ENCODE results near the gene RNF222.

Gene RNF222

DNA sequence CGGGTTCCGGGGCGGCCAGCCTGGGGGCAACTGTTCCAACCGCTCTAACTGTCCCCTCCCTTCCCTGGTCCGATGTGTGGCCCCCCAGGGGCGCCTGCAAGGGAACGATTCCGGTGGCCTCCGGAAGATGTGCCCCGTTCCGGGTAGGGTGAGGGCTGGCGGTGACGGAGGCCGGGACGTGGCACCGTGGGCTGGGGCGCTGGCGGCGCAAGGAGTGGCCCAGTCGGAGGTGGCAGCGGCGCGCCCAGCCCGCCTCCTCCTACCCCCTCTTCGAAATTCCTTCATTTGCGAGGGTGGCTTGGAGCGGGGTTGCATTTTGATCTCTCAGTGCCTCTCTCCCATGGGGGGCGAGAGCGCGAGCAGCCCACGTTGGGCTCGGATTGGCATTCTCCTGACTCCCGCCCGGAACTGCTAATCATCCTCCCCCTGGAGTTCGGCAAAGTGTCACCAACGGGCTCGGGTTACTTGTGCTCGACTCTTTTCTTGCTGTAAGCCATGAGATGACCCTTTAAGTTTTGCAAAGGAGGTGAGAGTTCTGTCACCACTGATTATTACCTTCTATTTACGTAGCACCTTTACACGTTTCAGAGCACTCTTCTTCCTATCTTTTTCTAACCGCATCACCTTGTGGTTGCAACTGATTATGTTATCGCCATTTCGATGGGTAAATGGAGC is 38.7 kb upstream of the RNF222 start:
- H3K4me2 ChIP-seq (ENCODE audit: low read depth, low read length, poor library complexity, severe bottlenecking) = peak overlapping the region; percentile 93
- H2AFZ ChIP-seq (ENCODE audit: low read length) = peak overlapping the region; percentile 67
- no peak for TF ChIP-seq EZH2phosphoT487 (IDR thresholded peaks at IDR 0.05; ENCODE audit: borderline replicate concordance)
- TF ChIP-seq, protein P1, sequence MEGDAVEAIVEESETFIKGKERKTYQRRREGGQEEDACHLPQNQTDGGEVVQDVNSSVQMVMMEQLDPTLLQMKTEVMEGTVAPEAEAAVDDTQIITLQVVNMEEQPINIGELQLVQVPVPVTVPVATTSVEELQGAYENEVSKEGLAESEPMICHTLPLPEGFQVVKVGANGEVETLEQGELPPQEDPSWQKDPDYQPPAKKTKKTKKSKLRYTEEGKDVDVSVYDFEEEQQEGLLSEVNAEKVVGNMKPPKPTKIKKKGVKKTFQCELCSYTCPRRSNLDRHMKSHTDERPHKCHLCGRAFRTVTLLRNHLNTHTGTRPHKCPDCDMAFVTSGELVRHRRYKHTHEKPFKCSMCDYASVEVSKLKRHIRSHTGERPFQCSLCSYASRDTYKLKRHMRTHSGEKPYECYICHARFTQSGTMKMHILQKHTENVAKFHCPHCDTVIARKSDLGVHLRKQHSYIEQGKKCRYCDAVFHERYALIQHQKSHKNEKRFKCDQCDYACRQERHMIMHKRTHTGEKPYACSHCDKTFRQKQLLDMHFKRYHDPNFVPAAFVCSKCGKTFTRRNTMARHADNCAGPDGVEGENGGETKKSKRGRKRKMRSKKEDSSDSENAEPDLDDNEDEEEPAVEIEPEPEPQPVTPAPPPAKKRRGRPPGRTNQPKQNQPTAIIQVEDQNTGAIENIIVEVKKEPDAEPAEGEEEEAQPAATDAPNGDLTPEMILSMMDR (conservative IDR thresholded peaks at IDR 0.05; ENCODE audit: low read length) = no peak
- no peaks in the 10 kb centered on the region for H3K9me3 ChIP-seq (ENCODE audit: insufficient read depth, low read depth, low read length)
- peak overlapping the region; percentile 86 for H3K9ac ChIP-seq (ENCODE audit: low read depth, low read length, poor library complexity, severe bottlenecking)
- H3K4me1 ChIP-seq (ENCODE audit: insufficient read depth, low read length, poor library complexity, severe bottlenecking) = peaks cover 39% of the 10 kb centered on the region
- H3K4me3 ChIP-seq (ENCODE audit: low read length, poor library complexity, severe bottlenecking) = peak overlapping the region; percentile 86
- no peaks in the 10 kb centered on the region for H3F3A ChIP-seq (ENCODE audit: low read depth)
- peaks cover 36% of the 10 kb centered on the region for H4K20me1 ChIP-seq (ENCODE audit: insufficient read depth, low read length, poor library complexity, severe bottlenecking)
- peaks cover 51% of the 10 kb centered on the region for H3K79me2 ChIP-seq (ENCODE audit: insufficient read depth, low read length)
- no peaks in the 10 kb centered on the region for H3K9me2 ChIP-seq (replicated peaks; ENCODE audit: low read depth, low read length)
- no peaks in the 10 kb centered on the region for H3K36me3 ChIP-seq (ENCODE audit: insufficient read depth, low read length)
- no peaks in the 10 kb centered on the region for H3K27me3 ChIP-seq (ENCODE audit: insufficient read depth, low read length, poor library complexity, severe bottlenecking)

DNA sequence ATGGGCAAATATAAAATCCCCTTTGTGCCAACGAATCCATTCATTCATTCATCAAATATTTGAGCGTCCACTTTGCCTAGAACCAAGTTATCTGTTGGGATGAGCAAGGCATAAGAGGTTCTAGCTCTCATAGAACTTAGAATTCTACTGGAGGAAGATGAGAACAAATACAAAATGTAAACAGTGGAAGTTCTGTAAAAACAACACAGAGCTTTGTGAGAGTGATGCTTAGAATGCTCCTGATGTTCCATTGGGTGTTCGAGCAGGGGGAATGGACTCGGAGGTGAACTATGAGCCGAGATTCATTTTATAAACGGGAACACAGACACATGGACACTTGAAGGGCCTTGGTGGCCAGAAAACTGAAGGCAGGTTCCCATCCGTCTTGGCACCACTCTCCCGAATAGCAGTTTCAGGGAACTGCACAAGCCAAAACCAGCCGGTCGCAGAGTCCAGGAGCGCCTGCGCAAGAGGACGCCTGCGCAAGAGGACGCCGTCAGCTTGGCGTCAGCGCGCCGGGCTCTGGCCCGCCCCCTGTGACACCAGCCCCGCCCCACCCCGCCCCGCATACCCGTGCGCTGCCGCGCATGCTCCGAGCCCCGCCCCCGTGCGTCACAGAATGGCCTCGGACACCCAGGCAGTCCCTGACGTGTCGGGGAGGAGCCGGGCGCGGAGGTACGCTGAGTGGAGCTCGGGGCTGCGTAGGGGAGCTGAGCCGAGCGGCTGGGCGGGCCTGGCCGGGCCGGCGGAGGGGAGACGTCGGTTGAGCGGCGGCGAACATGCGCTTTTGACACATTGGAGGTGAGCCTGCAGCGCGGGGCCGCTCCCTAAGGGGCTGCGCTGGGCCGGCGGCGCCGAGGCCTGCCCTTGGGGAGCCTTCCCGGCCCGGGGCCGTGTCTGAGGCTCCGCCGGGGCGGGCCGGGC is 37.9 kb upstream of the RNF222 start, which contains the start of gene NDEL1:
Gene NDEL1 (plus strand): TSS at position 640 of the 924 bp plus-strand sequence. CDS start 8,388 bp downstream, outside the sequence.
- Histone ChIP-seq H3K4me1 (ENCODE audit: insufficient read depth, low read length, poor library complexity, severe bottlenecking) (peaks cover 31% of the 10 kb centered on the region), H3K9ac (ENCODE audit: low read depth, low read length, poor library complexity, severe bottlenecking) (peak within 1 kb of the TSS; percentile 86), H3K4me2 (ENCODE audit: low read depth, low read length, poor library complexity, severe bottlenecking) (peak within 1 kb of the TSS; percentile 93), H3K79me2 (ENCODE audit: insufficient read depth, low read length) (peaks cover 43% of the 10 kb centered on the region), H3K27me3 (ENCODE audit: insufficient read depth, low read length, poor library complexity, severe bottlenecking) (no peaks in the 10 kb centered on the region), H4K20me1 (ENCODE audit: insufficient read depth, low read length, poor library complexity, severe bottlenecking) (peaks cover 28% of the 10 kb centered on the region), H2AFZ (ENCODE audit: low read length) (peak within 1 kb of the TSS; percentile 72), H3K9me3 (ENCODE audit: insufficient read depth, low read depth, low read length) (no peaks in the 10 kb centered on the region), H3K36me3 (ENCODE audit: insufficient read depth, low read length) (no peaks in the 10 kb centered on the region), H3K4me3 (ENCODE audit: low read length, poor library complexity, severe bottlenecking) (peak within 1 kb of the TSS; percentile 86), H3F3A (ENCODE audit: low read depth) (no peaks in the 10 kb centered on the region), H3K9me2 (replicated peaks; ENCODE audit: low read depth, low read length) (no peaks in the 10 kb centered on the region)
- no peak for TF ChIP-seq EZH2phosphoT487 (IDR thresholded peaks at IDR 0.05; ENCODE audit: borderline replicate concordance)
- TF ChIP-seq, protein P1 (conservative IDR thresholded peaks at IDR 0.05; ENCODE audit: low read length) = no peak

DNA sequence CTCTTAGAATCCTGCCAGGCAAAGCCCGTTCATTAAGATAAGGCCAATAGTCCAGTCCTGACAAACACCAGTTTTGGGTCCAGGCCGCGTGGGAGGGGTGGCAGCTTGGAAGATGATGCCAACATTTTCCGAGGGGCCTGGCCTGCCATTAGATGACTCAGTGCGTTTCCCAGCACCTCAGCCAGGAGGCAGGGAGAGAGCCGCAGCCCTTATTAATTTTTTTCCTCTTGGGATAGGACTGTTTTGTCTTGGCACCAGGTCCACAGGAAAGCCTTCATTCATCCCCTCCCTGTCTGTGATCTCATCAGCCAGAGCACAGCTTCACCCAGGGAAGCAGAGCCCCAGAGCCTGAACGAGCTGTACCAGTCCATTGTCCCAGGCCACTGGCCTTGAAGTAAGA is 33.3 kb upstream of the RNF222 start:
- Histone ChIP-seq H3K79me2 (ENCODE audit: insufficient read depth, low read length) (no peaks in the 10 kb centered on the region), H3K9me3 (ENCODE audit: insufficient read depth, low read depth, low read length) (no peaks in the 10 kb centered on the region), H3K4me3 (ENCODE audit: low read length, poor library complexity, severe bottlenecking) (no peak overlapping the region), H4K20me1 (ENCODE audit: insufficient read depth, low read length, poor library complexity, severe bottlenecking) (no peaks in the 10 kb centered on the region), H3K27me3 (ENCODE audit: insufficient read depth, low read length, poor library complexity, severe bottlenecking) (no peaks in the 10 kb centered on the region), H3F3A (ENCODE audit: low read depth) (no peaks in the 10 kb centered on the region), H3K4me1 (ENCODE audit: insufficient read depth, low read length, poor library complexity, severe bottlenecking) (peaks cover 4% of the 10 kb centered on the region), H3K9me2 (replicated peaks; ENCODE audit: low read depth, low read length) (no peaks in the 10 kb centered on the region), H2AFZ (ENCODE audit: low read length) (no peak overlapping the region), H3K36me3 (ENCODE audit: insufficient read depth, low read length) (no peaks in the 10 kb centered on the region), H3K9ac (ENCODE audit: low read depth, low read length, poor library complexity, severe bottlenecking) (no peak overlapping the region), H3K4me2 (ENCODE audit: low read depth, low read length, poor library complexity, severe bottlenecking) (no peak overlapping the region)
- TF ChIP-seq, protein P1 (conservative IDR thresholded peaks at IDR 0.05; ENCODE audit: low read length) = no peak
- no peak for TF ChIP-seq EZH2phosphoT487 (IDR thresholded peaks at IDR 0.05; ENCODE audit: borderline replicate concordance)

Measured in Loucy (cell line).